OCI-M1 (cell line): Measurements from ENCODE around the gene CCP110.
A peak's percentile ranks its signal among the peaks of the same experiment; 100 is the strongest.

Source experiments
- DNase-seq: peaks from one replicate; lab custom pipeline; 2025; lab: John Stamatoyannopoulos, UW

Gene CCP110

GRCh38 chr16:19555186-19555937, 31.6 kb downstream of the CCP110 start, which contains the start of gene VPS35L:
TSS of gene VPS35L (plus strand) at chr16:19555703. CDS start at chr16:19555730, 27 bp downstream.
- DNase-seq = peak; percentile 98

GRCh38 chr16:19555938-19556771, 32.4 kb downstream of the CCP110 start:
- peak; percentile 62 for DNase-seq

GRCh38 chr16:19559242-19559910, 35.6 kb downstream of the CCP110 start:
- peak; percentile 63 for DNase-seq

- no peak for DNase-seq
These were observed 36.3 kb downstream of the CCP110 start for GRCh38 chr16:19560078-19560477.

- DNase-seq = no peak
These were observed 39.6 kb downstream of the CCP110 start for GRCh38 chr16:19563377-19563776.

- DNase-seq = no peak
These were observed 42.6 kb downstream of the CCP110 start for GRCh38 chr16:19566362-19566761.

- DNase-seq = no peak
These were observed 43.8 kb downstream of the CCP110 start for GRCh38 chr16:19567560-19567959.

- no peak for DNase-seq
These were observed 50.3 kb downstream of the CCP110 start for GRCh38 chr16:19573997-19574396.

GRCh38 chr16:19574615-19575014, 50.9 kb downstream of the CCP110 start:
- no peak for DNase-seq

- DNase-seq = no peak
These were observed 54.7 kb downstream of the CCP110 start for GRCh38 chr16:19578378-19578971.

GRCh38 chr16:19582050-19582831, 58.5 kb downstream of the CCP110 start:
- no peak for DNase-seq

- peak; percentile 66 for DNase-seq
These were observed 60.0 kb downstream of the CCP110 start for GRCh38 chr16:19583665-19584300.

- no peak for DNase-seq
These were observed 64.9 kb downstream of the CCP110 start for GRCh38 chr16:19588661-19589060.

- DNase-seq = no peak
These were observed 65.4 kb downstream of the CCP110 start for GRCh38 chr16:19589106-19589505.

GRCh38 chr16:19589771-19590302, 66.1 kb downstream of the CCP110 start:
- DNase-seq = no peak

- DNase-seq = no peak
These were observed 71.5 kb downstream of the CCP110 start for GRCh38 chr16:19595043-19595767.

GRCh38 chr16:19598805-19599510, 75.2 kb downstream of the CCP110 start:
- DNase-seq = no peak

GRCh38 chr16:19599968-19600716, 76.4 kb downstream of the CCP110 start:
- DNase-seq = no peak
